GM10266 (cell line): Measurements from ENCODE around the gene SGTB.
"Not testable (repeated sequence)": the region's sequence is repeated elsewhere in the genome, so short reads cannot be mapped to it uniquely, and the experiment has no call there.

Source experiments
- DNase-seq: peaks from one replicate; pipeline ENCODE4 v3.0.0; 2012; ENCODE audit errors: extremely low spot score
- CTCF ChIP-seq: IDR thresholded peaks from 2 replicates; pipeline ENCODE4 v1.5.1; 2012; ENCODE audit warnings: mild to moderate bottlenecking, low read depth; ENCODE audit not compliant: control insufficient read depth, insufficient read depth; ENCODE audit errors: missing control alignments

SGTB gene

GRCh38 chr5:65624571-65625555, 97.0 kb downstream of the SGTB start, which contains the start of the genes SHLD3 and TRAPPC13:
Gene SHLD3, plus strand, starts transcription at chr5:65625027. Its CDS starts 4,561 bp downstream, at chr5:65629588.
Gene TRAPPC13, plus strand, starts transcription at chr5:65625027. Its CDS starts 34 bp downstream, at chr5:65625061.
- no peak for TF ChIP-seq CTCF
- peak; percentile 58 for DNase-seq

GRCh38 chr5:65624025-65624570, 97.8 kb downstream of the SGTB start, which contains the start of gene TRIM23:
Gene TRIM23, minus strand, starts transcription at chr5:65624333. Its CDS starts 59 bp downstream, at chr5:65624274.
- TF ChIP-seq CTCF = no peak
- DNase-seq = peak; percentile 77

- TF ChIP-seq CTCF = no peak
- no peak for DNase-seq
Measured at GRCh38 chr5:65623482-65623881, 98.4 kb downstream of the SGTB start.

GRCh38 chr5:65621961-65622360, 99.9 kb downstream of the SGTB start:
- not testable (repeated sequence) for DNase-seq

- no peak for DNase-seq
- TF ChIP-seq CTCF = no peak
Measured at GRCh38 chr5:65620021-65620420, 101.9 kb downstream of the SGTB start.
